ENCODE results near the gene EXOSC10. TPM values are rescaled to one million over a fixed set of nuclear protein-coding genes. Genes with fewer than 3 reads are reported as not detected.
"Not testable (repeated sequence)": the region's sequence is repeated elsewhere in the genome, so short reads cannot be mapped to it uniquely, and the experiment has no call there.

Gene EXOSC10
- total and polyA plus RNA-seq, 2 donors = 38.4 to 54.0 TPM

- H3K27ac ChIP-seq (ENCODE audit: low read depth) = no peak overlapping the region
- peaks cover 17% of the 10 kb centered on the region for H3K36me3 ChIP-seq (ENCODE audit: insufficient read depth)
- H3K4me3 ChIP-seq (ENCODE audit: low read depth, low read length) = no peak overlapping the region
These were observed 75.4 kb downstream of the EXOSC10 start for GRCh38 chr1:11024154-11024873.

GRCh38 chr1:11023201-11023600, 76.5 kb downstream of the EXOSC10 start:
- H3K27ac ChIP-seq (ENCODE audit: low read depth) = no peak overlapping the region
- no peaks in the 10 kb centered on the region for H3K4me1 ChIP-seq (ENCODE audit: insufficient read depth)
- 93% methylated on average over 14 of the region's 14 CpGs for WGBS
- H3K36me3 ChIP-seq (ENCODE audit: insufficient read depth) = peaks cover 17% of the 10 kb centered on the region
- no peak for DNase-seq (ENCODE audit: extremely low spot score)
- no peak overlapping the region for H3K4me3 ChIP-seq (ENCODE audit: low read depth, low read length)

More at GRCh38 chr1:11024154-11024873, 75.4 kb downstream of the EXOSC10 start:
- WGBS = 92% methylated on average over 3 of the region's 3 CpGs
- no peak for DNase-seq (ENCODE audit: extremely low spot score)
- H3K4me1 ChIP-seq (ENCODE audit: insufficient read depth) = no peaks in the 10 kb centered on the region

- no peak for DNase-seq (ENCODE audit: extremely low spot score)
- Histone ChIP-seq H3K27ac (ENCODE audit: low read depth) (no peak overlapping the region), H3K4me3 (ENCODE audit: low read depth, low read length) (no peak overlapping the region), H3K36me3 (ENCODE audit: insufficient read depth) (peaks cover 21% of the 10 kb centered on the region), H3K4me1 (ENCODE audit: insufficient read depth) (no peaks in the 10 kb centered on the region)
- 92% methylated on average over 7 of the region's 7 CpGs for WGBS
These were observed 79.7 kb downstream of the EXOSC10 start for GRCh38 chr1:11019971-11020370.

GRCh38 chr1:11019358-11019757, 80.3 kb downstream of the EXOSC10 start:
- not testable (repeated sequence) for H3K4me1 ChIP-seq (ENCODE audit: insufficient read depth); DNase-seq (ENCODE audit: extremely low spot score); H3K4me3 ChIP-seq (ENCODE audit: low read depth, low read length); H3K27ac ChIP-seq (ENCODE audit: low read depth)
- 84% methylated on average over 8 of the region's 8 CpGs for WGBS
- H3K36me3 ChIP-seq (ENCODE audit: insufficient read depth) = peaks cover 24% of the 10 kb centered on the region

Other genes starting within 250 kb of the EXOSC10 start
- 108 TPM for gene TARDBP, start 87.2 kb downstream of the EXOSC10 start, total RNA-seq
- 144 TPM for gene TARDBP, start 87.2 kb downstream of the EXOSC10 start, polyA plus RNA-seq
- not detected for gene MASP2, start 52.6 kb downstream of the EXOSC10 start, total RNA-seq
- not detected for gene MASP2, start 52.6 kb downstream of the EXOSC10 start, polyA plus RNA-seq
- 9.0 TPM for gene SRM, start 39.9 kb downstream of the EXOSC10 start, total RNA-seq
- gene SRM, start 39.9 kb downstream of the EXOSC10 start, polyA plus RNA-seq = 83.2 TPM
- gene ANGPTL7, start 89.5 kb upstream of the EXOSC10 start, total RNA-seq = 2.7 TPM
- gene ANGPTL7, start 89.5 kb upstream of the EXOSC10 start, polyA plus RNA-seq = 10.3 TPM
- gene MTOR, start 162.7 kb upstream of the EXOSC10 start, total RNA-seq = 26.5 TPM
- 21.0 TPM for gene MTOR, start 162.7 kb upstream of the EXOSC10 start, polyA plus RNA-seq
- 6.8 TPM for gene UBIAD1, start 173.3 kb upstream of the EXOSC10 start, total RNA-seq
- gene UBIAD1, start 173.3 kb upstream of the EXOSC10 start, polyA plus RNA-seq = 14.4 TPM